Dermis blood vessel endothelial cell (primary cell): ENCODE measurements around the gene R3HCC1L. TPM values are rescaled to one million over a fixed set of nuclear protein-coding genes. Genes with fewer than 3 reads are reported as not detected.
"Not testable (repeated sequence)": the region's sequence is repeated elsewhere in the genome, so short reads cannot be mapped to it uniquely, and the experiment has no call there.

ENCODE experiments used
- DNase-seq: peaks from one replicate; pipeline ENCODE4 v3.0.0; 2010
- total RNA-seq: library from RNA; depleted of rRNA; stranded (reverse); fragments of >200 nt; gene quantifications from 2 replicates; pipeline ENCODE4 v1.2.3, GENCODE V29; 2014

Gene R3HCC1L
- total RNA-seq, 1 donor from 2014 or later, result 14.3 TPM

GRCh38 chr10:98182351-98182915 is 48.0 kb downstream of the R3HCC1L start:
- DNase-seq, result not testable (repeated sequence)

- DNase-seq, result no peak
Measured at GRCh38 chr10:98186681-98187080, 52.2 kb downstream of the R3HCC1L start.

DNA sequence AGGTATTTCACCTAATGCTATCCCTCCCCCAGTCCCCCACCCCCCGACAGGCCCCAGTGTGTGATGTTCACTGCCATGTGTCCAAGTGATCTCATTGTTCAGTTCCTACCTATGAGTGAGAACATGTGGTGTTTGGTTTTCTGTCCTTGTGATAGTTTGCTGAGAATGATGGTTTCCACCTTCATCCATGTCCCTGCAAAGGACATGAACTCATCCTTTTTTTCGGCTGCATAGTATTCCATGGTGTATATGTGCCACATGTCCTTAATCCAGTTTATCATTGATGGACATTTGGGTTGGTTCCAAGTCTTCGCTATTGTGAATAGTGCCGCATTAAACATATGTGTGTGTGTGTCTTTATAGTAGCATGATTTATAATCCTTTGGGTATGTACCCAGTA is 56.3 kb downstream of the R3HCC1L start:
- DNase-seq, result not testable (repeated sequence)

GRCh38 chr10:98193037-98193436 is 58.6 kb downstream of the R3HCC1L start:
- DNase-seq, result no peak

DNA sequence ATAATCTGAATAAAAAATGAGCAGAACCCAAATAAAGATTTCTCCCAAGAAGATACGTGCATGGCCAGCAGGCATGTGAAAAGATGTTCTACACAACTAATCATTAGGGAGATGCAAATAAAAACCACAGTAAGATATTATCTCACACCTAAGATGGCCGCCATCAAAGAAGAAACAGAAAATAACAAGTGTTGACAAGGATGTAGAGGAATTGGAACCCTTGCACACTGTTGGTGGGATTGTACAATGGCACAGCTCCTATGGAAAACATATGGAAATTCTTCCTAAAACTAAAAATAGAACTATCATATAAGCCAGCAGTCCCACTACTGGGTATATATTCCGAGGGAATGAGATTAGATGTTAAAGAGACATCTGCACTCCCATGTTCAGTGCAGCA is 60.2 kb downstream of the R3HCC1L start:
- no peak for DNase-seq

DNA sequence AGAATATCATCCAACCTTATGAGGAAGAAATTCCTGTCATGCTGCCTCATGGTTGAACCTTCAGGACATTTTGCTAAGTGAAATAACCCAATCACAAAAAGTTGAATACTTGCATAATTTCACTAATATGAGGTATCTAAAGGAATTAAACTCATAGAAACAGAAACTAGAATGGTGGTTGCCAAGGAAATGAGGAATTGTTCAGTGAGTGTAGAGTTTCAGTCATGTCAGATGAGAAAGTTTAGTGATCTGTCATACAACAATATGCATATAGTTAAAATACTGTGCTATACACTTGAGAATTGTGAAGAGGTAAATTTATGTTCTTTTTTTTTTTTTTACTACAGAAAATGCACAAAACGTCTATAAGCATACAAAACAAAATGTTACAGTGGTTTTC is 60.7 kb downstream of the R3HCC1L start:
- no peak for DNase-seq

DNA sequence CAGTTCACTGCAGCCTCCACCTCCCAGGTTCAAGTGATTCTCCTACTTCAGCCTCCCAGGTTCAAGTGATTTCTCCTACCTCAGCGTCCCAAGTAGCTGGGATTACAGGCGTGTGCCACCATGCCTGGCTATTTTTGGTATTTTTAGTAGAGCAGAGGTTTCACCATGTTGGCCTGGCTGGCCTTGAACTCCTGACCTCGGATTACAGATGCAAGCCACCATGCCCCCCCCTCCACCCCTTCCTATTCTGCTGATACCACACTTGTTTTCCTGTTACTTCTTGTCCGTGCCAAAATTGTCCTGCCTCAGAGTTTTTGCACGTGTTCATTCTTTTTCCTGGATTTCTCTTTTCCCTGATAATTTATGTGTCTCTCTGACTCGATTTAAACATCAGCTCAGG is 62.5 kb downstream of the R3HCC1L start:
- DNase-seq, result peak; percentile 8

DNA sequence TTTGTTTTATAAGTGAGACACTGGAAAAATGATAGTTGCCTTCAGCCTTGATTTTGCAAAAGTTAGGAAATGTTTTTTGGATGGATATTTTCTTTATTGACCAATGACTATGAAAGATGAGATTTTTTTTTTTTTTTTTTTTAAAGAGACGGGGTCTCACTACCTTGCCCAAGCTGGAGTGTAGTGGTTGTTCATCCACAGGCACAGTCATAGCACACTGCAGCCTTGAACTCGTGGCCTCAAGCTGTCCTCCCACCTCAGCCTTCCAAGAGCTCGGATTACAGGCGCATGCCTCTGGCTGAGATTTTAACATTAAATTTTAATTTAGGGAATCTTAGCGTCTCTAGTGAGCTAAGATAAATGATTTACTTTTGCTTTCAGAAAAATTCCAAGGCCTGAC is 67.3 kb downstream of the R3HCC1L start:
- no peak for DNase-seq

- no peak for DNase-seq
Measured at GRCh38 chr10:98202378-98202777, 67.9 kb downstream of the R3HCC1L start.

- no peak for DNase-seq
Measured at GRCh38 chr10:98205351-98205750, 70.9 kb downstream of the R3HCC1L start.

DNA sequence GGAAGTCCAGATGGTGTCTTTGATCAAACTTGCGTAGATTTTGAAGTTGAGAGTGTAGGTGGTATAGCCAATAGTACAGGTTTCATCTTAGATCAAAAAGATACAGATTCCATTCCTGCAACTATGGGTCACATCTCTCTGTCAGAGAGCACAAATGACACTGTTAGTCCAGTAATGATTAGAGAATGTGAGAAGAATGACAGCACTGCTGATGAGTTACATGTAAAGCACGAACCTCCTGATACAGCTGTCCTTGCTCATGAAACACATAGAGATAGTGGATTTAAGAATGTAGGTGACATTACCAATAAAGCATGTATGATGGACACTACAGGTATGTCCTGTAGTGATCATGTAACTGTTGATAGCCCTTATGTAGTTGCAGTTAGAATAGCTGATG is 74.5 kb downstream of the R3HCC1L start:
- no peak for DNase-seq

DNA sequence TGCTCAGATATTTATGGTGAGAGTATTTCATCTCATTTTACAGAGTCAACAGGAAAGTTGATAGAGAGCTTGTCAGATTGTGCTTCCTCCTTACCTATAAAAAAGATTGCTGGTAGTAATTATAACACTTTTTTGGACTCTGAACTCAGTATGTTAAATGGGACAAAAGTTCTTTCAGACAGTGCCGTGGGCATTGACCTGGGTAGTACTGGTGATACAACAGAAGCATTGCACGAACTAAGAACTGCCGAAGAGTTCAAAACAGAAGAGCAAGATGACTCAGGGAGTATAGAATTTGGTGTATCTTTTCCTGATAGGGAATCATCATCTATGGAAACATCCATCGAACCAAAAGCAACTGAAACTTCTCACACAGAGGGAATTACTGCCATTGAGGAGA is 75.0 kb downstream of the R3HCC1L start:
- DNase-seq, result no peak

DNA sequence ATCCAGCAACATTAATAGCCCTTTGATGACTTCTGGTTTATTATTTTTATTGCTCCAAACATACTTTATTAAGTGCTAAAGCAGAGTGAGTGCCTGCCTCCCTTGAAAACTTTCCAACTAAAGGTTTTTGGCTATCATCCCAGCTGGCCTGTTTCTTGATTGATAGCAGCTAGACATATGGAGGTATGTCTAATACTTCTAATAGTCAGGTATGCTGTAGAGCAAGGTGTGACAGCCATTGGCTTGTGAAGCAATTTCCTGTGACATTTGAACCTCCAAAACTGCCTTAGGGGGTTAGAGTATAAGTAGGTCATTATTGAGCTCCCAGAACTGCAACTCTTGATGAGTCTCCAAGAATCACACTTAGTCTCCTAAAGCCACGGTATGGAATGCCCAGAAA is 77.7 kb downstream of the R3HCC1L start:
- no peak for DNase-seq

DNA sequence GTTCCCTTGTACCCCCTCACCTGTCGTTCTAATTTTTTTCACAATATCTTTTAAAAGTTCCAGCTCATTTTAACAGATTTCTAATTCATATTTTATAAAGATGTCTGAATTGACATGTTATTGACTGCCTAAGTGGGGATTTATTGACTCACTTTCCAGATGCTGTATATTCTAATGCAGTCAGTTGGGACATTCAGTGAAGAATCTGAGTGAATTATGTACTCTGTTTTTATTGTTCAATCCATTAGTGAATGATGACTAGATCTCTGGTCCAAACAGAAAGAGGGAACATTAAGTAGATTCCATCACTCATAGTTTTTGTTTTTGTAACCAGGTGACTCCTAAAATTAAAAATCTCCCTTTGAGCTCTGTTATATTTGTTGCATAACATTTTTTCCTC is 79.3 kb downstream of the R3HCC1L start:
- no peak for DNase-seq

DNA sequence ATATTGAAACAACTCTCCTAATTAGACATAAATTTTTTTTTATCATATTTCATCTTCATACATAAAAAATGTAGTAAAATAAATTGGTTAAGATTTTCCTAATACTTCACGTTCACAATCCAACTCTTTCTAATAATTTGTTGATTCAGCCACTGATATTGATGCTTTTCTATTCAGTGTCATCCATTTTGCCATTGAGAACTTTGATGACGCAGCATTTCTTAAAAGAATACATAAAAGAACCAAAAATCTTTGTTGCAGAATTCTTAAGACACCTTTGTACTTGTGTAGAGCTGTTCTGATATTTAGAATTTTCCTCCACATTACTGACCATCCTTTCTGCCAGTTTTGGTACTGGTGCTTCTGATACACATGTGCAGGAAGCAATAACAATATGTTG is 80.9 kb downstream of the R3HCC1L start:
- no peak for DNase-seq

DNA sequence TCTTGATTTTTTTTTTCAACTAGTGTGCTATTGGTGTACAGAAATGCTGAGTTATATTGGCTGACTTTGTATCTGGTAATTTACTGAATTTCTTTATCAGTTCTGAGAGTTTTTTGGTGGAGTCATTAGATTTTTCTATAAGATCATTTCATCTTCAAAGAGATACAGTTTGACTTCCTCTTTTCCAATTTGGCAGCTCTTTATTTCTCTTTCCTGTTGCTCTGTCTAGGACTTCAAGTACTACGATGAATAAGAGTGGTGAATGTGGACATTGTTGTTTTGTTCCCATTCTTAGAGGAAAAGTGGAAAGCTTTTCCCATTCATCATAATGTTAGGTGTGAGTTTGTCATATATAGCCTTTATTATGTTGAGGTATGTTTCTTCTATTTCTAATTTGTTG is 83.3 kb downstream of the R3HCC1L start:
- DNase-seq, result peak; percentile 24

DNA sequence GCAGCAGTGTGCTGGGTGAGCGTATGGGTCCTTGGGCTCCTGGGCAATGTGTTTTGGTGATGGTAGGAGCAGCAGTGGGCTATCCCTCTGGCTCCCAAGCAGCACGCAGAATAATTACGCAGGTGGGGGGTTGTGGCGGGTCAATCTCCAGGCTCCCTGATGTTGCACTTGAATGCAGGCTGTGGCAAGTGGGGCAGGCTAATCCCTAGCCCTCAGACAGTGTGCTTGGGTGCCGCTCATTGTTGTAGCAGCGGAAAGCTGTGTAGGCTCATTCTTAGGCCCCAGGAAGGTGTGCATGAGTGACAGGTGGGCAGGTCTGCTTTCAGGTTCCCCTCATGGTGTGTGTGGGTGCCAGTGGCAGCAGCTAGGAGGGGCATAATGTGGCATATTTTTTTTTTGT is 89.4 kb downstream of the R3HCC1L start:
- DNase-seq, result no peak

DNA sequence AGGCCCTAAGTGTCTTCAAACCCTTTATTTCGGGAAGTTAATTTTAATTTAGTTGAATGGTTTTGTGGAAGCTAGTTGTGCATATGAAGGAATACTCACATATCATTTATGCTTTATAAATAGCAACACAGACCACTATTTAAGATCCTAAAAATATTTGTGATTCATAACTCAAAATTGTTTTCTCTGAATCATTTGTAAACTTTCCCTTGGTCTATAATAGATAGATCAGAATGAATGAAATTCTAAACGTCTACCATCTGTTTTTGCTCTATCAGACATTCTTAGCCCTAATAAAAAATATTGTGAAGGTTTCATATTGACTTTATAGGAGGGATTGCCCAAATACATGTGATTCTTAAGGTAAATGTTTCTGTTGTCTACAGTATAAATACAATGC is 90.1 kb downstream of the R3HCC1L start:
- no peak for DNase-seq

DNA sequence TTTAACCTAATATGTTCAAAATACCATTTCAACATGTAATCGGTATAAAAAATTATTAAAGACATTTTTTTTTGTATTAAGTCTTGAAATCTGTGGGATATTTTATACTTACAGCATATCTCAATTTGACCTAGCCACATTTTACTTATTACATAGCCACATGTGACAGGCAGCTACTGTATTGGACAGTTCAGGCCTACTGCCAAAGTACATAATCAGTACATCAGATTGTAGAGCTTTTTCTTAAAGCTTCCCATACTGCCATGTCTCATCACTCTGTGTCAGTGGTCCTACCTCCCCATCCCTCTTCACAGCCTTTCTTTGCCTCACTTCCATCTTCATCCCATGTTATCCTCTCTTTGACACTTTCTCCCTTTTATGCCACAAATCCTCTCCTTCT is 90.5 kb downstream of the R3HCC1L start:
- peak; percentile 41 for DNase-seq

- DNase-seq, result no peak
Measured at GRCh38 chr10:98226508-98227144, 92.2 kb downstream of the R3HCC1L start.

- DNase-seq, result not testable (repeated sequence)
Measured at GRCh38 chr10:98227713-98228112, 93.3 kb downstream of the R3HCC1L start.

DNA sequence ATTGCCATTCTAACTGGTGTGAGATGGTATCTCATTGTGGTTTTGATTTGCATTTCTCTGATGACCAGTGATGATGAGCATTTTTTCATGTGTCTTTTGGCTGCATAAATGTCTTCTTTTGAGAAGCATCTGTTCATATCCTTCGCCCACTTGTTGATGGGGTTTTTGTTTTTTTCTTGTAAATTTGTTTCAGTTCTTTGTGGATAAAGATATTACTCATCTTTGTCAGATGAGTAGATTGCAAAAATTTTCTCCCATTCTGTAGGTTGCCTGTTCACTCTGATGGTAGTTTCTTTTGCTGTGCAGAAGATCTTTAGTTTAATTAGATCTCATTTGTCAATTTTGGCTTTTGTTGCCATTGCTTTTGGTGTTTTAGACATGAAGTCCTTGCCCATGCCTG is 93.8 kb downstream of the R3HCC1L start:
- DNase-seq, result not testable (repeated sequence)

DNA sequence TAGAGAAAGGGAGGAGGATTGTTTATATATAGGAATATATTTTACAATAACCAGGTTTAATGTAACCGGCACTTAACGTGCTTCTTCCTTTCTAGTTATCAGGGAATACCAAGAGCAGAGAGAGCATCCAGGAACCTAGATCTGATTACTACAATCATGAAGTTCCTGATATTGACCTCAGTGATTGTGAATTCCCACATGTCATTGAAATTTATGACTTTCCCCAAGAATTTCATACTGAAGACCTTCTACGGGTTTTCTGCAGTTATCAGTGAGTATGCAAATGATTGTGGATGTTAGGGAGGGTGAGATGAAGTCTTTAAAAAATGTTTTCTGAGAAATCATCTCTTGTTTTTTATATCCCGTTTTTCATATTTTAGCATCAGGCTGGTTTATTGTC is 97.0 kb downstream of the R3HCC1L start:
- no peak for DNase-seq

- DNase-seq, result no peak
Measured at GRCh38 chr10:98235846-98236245, 101.4 kb downstream of the R3HCC1L start.

- DNase-seq, result no peak
Measured at GRCh38 chr10:98236862-98237261, 102.4 kb downstream of the R3HCC1L start.
